ENCODE results near the gene ZNF75A. TPM values are rescaled to one million over a fixed set of nuclear protein-coding genes. Genes with fewer than 3 reads are reported as not detected.
"Not testable (repeated sequence)": the region's sequence is repeated elsewhere in the genome, so short reads cannot be mapped to it uniquely, and the experiment has no call there.

ZNF75A gene
- polyA plus RNA-seq, 3 donors: 2.3 to 10.2 (median 2.8) TPM

DNA sequence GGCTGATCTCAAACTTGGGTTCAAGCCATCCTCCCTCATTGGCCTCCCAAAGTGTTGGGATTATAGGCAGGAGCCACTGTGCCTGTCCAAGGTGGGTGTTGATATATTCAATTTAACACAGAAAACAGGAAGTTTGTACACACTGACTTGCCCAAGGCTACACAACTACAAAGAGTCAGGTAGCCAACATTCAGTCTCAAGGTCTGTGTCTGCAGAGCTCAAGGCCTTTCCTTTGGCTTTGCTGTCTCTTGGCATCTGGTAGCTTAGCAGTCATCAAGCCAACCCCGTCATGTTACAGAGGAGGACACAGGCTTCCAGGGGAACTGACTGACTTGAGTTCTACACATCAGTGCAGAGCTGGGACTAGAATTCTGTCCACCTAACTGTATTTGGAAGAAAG lies 37.0 kb upstream of the ZNF75A start:
- Histone ChIP-seq H3K27me3 (ENCODE audit: control insufficient read depth in 2 of 2, insufficient read depth in 2 of 2, low read length in 2 of 2) (no peaks in the 10 kb centered on the region), H2AFZ (ENCODE audit: insufficient read depth, low read depth, low read length, poor library complexity, severe bottlenecking) (no peak overlapping the region), H3K36me3 (replicated peaks in 1 of 2; ENCODE audit: control insufficient read depth in 1 of 2, insufficient read depth in 2 of 2, low read length in 2 of 2) (peaks cover 10 to 14% of the 10 kb centered on the region in 2 donors), H3K4me3 (replicated peaks in 1 of 3; ENCODE audit: low read depth in 2 of 3, low read length in 3 of 3) (no peak overlapping the region), H3K9ac (ENCODE audit: insufficient read depth, low read length, poor library complexity, severe bottlenecking) (no peak overlapping the region), H3K79me2 (ENCODE audit: insufficient read depth, low read length) (peaks cover 44% of the 10 kb centered on the region), H3K27ac (ENCODE audit: low read depth in 1 of 2, low read length in 2 of 2) (no peak overlapping the region), H3K4me2 (replicated peaks; ENCODE audit: extremely low read depth, low read length, poor library complexity, severe bottlenecking) (no peak overlapping the region), H3K9me3 (replicated peaks in 1 of 2; ENCODE audit: control insufficient read depth in 1 of 2, insufficient read depth in 1 of 2, low read length in 2 of 2) (peaks cover 12 to 45% of the 10 kb centered on the region in 2 donors), H3K4me1 (ENCODE audit: control insufficient read depth in 1 of 2, insufficient read depth in 2 of 2, low read length in 2 of 2) (peaks cover 20 to 24% of the 10 kb centered on the region in 2 donors), H4K20me1 (ENCODE audit: insufficient read depth, low read length) (peaks cover 39% of the 10 kb centered on the region)
- Mint-ChIP-seq H3K4me1 (peaks cover 31% of the 10 kb centered on the region), H3K9me3 (peaks cover 6 to 62% (median 31%) of the 10 kb centered on the region in 7 donors), H3K4me3 (no peak overlapping the region), H3K36me3 (peaks cover 26 to 44% of the 10 kb centered on the region in 2 donors), H3K27me3 (ENCODE audit: low read depth in 3 of 3) (peaks cover 0 to 6% (median 0%) of the 10 kb centered on the region in 3 donors), H3K27ac (no peak overlapping the region)
- intact Hi-C loops (cut with micrococcal nuclease): loop anchor here in 1 of 2 donors (5.0 kb wide), 1 partner anchor 189 kb away; no protein-coding TSS in a partner anchor
- DNase-seq: no peak
- WGBS (ENCODE audit: insufficient coverage): 100% methylated on average over 1 of the region's 1 CpG
- TF ChIP-seq, protein P1, sequence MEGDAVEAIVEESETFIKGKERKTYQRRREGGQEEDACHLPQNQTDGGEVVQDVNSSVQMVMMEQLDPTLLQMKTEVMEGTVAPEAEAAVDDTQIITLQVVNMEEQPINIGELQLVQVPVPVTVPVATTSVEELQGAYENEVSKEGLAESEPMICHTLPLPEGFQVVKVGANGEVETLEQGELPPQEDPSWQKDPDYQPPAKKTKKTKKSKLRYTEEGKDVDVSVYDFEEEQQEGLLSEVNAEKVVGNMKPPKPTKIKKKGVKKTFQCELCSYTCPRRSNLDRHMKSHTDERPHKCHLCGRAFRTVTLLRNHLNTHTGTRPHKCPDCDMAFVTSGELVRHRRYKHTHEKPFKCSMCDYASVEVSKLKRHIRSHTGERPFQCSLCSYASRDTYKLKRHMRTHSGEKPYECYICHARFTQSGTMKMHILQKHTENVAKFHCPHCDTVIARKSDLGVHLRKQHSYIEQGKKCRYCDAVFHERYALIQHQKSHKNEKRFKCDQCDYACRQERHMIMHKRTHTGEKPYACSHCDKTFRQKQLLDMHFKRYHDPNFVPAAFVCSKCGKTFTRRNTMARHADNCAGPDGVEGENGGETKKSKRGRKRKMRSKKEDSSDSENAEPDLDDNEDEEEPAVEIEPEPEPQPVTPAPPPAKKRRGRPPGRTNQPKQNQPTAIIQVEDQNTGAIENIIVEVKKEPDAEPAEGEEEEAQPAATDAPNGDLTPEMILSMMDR (IDR thresholded peaks at IDR 0.05): no peak

DNA sequence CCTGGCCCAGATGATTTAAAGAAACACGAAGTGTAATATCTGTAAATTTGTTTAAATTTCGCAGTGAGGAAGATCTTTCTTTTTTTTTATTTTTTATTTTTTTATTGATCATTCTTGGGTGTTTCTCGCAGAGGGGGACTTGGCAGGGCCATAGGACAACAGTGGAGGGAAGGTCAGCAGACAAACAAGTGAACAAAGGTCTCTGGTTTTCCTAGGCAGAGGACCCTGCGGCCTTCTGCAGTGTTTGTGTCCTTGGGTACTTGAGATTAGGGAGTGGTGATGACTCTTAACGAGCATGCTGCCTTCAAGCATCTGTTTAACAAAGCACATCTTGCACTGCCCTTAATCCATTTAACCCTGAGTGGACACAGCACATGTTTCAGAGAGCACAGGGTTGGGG lies 34.6 kb upstream of the ZNF75A start:
- H3K9ac ChIP-seq (ENCODE audit: insufficient read depth, low read length, poor library complexity, severe bottlenecking); H3K4me3 Mint-ChIP-seq; H3K4me2 ChIP-seq (replicated peaks; ENCODE audit: extremely low read depth, low read length, poor library complexity, severe bottlenecking); intact Hi-C loops (cut with micrococcal nuclease); H3K4me1 ChIP-seq (ENCODE audit: control insufficient read depth in 1 of 2, insufficient read depth in 2 of 2, low read length in 2 of 2); H3K27ac Mint-ChIP-seq; H3K27me3 Mint-ChIP-seq (ENCODE audit: low read depth in 3 of 3); H3K27me3 ChIP-seq (ENCODE audit: control insufficient read depth in 2 of 2, insufficient read depth in 2 of 2, low read length in 2 of 2); H3K27ac ChIP-seq (ENCODE audit: low read depth in 1 of 2, low read length in 2 of 2); DNase-seq; H3K4me3 ChIP-seq (replicated peaks in 1 of 3; ENCODE audit: low read depth in 2 of 3, low read length in 3 of 3); H2AFZ ChIP-seq (ENCODE audit: insufficient read depth, low read depth, low read length, poor library complexity, severe bottlenecking): not testable (repeated sequence)
- peaks cover 18 to 40% of the 10 kb centered on the region in 2 donors for H3K9me3 ChIP-seq (replicated peaks in 1 of 2; ENCODE audit: control insufficient read depth in 1 of 2, insufficient read depth in 1 of 2, low read length in 2 of 2)
- peaks cover 32% of the 10 kb centered on the region for H3K79me2 ChIP-seq (ENCODE audit: insufficient read depth, low read length)
- Mint-ChIP-seq H3K36me3 (peaks cover 26 to 43% of the 10 kb centered on the region in 2 donors), H3K4me1 (peaks cover 12% of the 10 kb centered on the region), H3K9me3 (peaks cover 9 to 66% (median 32%) of the 10 kb centered on the region in 7 donors)
- H4K20me1 ChIP-seq (ENCODE audit: insufficient read depth, low read length): peaks cover 42% of the 10 kb centered on the region
- WGBS (ENCODE audit: insufficient coverage): no CpG with 5 or more reads among the region's 5 CpGs
- H3K36me3 ChIP-seq (replicated peaks in 1 of 2; ENCODE audit: control insufficient read depth in 1 of 2, insufficient read depth in 2 of 2, low read length in 2 of 2): peaks cover 10 to 12% of the 10 kb centered on the region in 2 donors

DNA sequence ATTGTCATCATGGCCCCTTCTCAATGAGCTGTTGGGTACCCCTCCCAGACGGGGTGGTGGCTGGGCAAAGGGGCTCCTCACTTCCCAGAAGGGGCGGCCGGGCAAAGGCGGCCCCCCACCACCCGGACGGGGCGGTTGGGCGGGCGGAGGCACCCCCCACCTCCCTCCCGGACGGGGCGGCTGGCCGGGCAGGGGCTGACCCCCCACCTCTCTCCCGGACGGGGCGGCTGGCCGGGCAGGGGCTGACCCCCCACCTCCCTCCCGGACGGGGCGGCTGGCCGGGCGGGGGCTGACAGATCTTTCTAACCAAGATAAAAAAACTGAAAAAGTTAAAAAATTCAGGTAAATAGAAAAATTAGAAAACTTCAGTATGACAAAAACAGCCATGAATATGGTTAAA lies 34.0 kb upstream of the ZNF75A start:
- peaks cover 11% of the 10 kb centered on the region for H3K4me1 Mint-ChIP-seq
- intact Hi-C loops (cut with micrococcal nuclease); H3K9ac ChIP-seq (ENCODE audit: insufficient read depth, low read length, poor library complexity, severe bottlenecking); H3K4me3 ChIP-seq (replicated peaks in 1 of 3; ENCODE audit: low read depth in 2 of 3, low read length in 3 of 3); H3K4me2 ChIP-seq (replicated peaks; ENCODE audit: extremely low read depth, low read length, poor library complexity, severe bottlenecking); H3K27ac Mint-ChIP-seq; H3K4me1 ChIP-seq (ENCODE audit: control insufficient read depth in 1 of 2, insufficient read depth in 2 of 2, low read length in 2 of 2); H3K4me3 Mint-ChIP-seq; H2AFZ ChIP-seq (ENCODE audit: insufficient read depth, low read depth, low read length, poor library complexity, severe bottlenecking); H3K27me3 ChIP-seq (ENCODE audit: control insufficient read depth in 2 of 2, insufficient read depth in 2 of 2, low read length in 2 of 2); H3K27ac ChIP-seq (ENCODE audit: low read depth in 1 of 2, low read length in 2 of 2); DNase-seq; H3K36me3 ChIP-seq (replicated peaks in 1 of 2; ENCODE audit: control insufficient read depth in 1 of 2, insufficient read depth in 2 of 2, low read length in 2 of 2): not testable (repeated sequence)
- Histone ChIP-seq H3K9me3 (replicated peaks in 1 of 2; ENCODE audit: control insufficient read depth in 1 of 2, insufficient read depth in 1 of 2, low read length in 2 of 2) (peaks cover 18 to 37% of the 10 kb centered on the region in 2 donors), H3K79me2 (ENCODE audit: insufficient read depth, low read length) (peaks cover 26% of the 10 kb centered on the region), H4K20me1 (ENCODE audit: insufficient read depth, low read length) (peaks cover 38% of the 10 kb centered on the region)
- peaks cover 26 to 41% of the 10 kb centered on the region in 2 donors for H3K36me3 Mint-ChIP-seq
- peaks cover 8 to 11% (median 8%) of the 10 kb centered on the region in 3 donors for H3K27me3 Mint-ChIP-seq (ENCODE audit: low read depth in 3 of 3)
- H3K9me3 Mint-ChIP-seq: peaks cover 9 to 69% (median 32%) of the 10 kb centered on the region in 7 donors
- WGBS (ENCODE audit: insufficient coverage): no CpG with 5 or more reads among the region's 22 CpGs

Data from CD14-positive monocyte (primary cell).